Keratinocyte (primary cell): Measurements from ENCODE around the gene GRAP. TPM values are rescaled to one million over a fixed set of nuclear protein-coding genes. Genes with fewer than 3 reads are reported as not detected.

ENCODE experiments used
- DNase-seq: peaks from one replicate; pipeline ENCODE4 v3.0.0-alpha.2; 2011; ENCODE audit warnings: low read depth, missing footprints, low spot score
- FAIRE-seq: peaks from 2 replicates; lab custom pipeline; 2011; peaks lifted over from hg19 to GRCh38; lab: Jason Lieb, UNC
- H2AFZ ChIP-seq: 2 replicates; pipeline ENCODE4 v1.6.0; 2012; ENCODE audit warnings: low read length, control low read depth, inconsistent platforms; ENCODE audit not compliant: control insufficient read depth
- H3K27ac ChIP-seq: 2 replicates; pipeline ENCODE4 v1.5.1; 2011; ENCODE audit warnings: low read length; ENCODE audit not compliant: control insufficient read depth, insufficient read depth
- H3K27me3 ChIP-seq: 3 replicates; pipeline ENCODE4 v1.6.0; 2011; ENCODE audit warnings: low read length; ENCODE audit not compliant: control insufficient read depth, insufficient read depth; ENCODE audit errors: extremely low read depth
- H3K36me3 ChIP-seq, 2 experiments: 2 replicates in 1 of 2; 3 replicates in 1 of 2; pipeline ENCODE4 v1.5.1; 2011; ENCODE audit warnings: low read length in 2 of 2, mild to moderate bottlenecking in 1 of 2; ENCODE audit not compliant: control insufficient read depth in 2 of 2, insufficient read depth in 2 of 2; ENCODE audit errors: extremely low read depth in 1 of 2
- H3K4me1 ChIP-seq: 3 replicates; pipeline ENCODE4 v1.5.1; 2011; ENCODE audit warnings: low read length; ENCODE audit not compliant: control insufficient read depth, insufficient read depth; ENCODE audit errors: extremely low read depth
- H3K4me2 ChIP-seq: 3 replicates; pipeline ENCODE4 v1.6.0; 2011; ENCODE audit warnings: low read depth, low read length; ENCODE audit not compliant: control insufficient read depth, insufficient read depth; ENCODE audit errors: extremely low read depth
- H3K4me3 ChIP-seq, 3 experiments: fragments of 200-600 bp in 1 of 3; sonication (generic) in 1 of 3; 2 replicates in 2 of 3; 3 replicates in 1 of 3; pipeline ENCODE4 v1.5.1; 2011 to 2016; ENCODE audit warnings: low read length in 3 of 3, mild to moderate bottlenecking in 3 of 3, control low read depth in 2 of 3, inconsistent platforms in 1 of 3, low read depth in 1 of 3, mixed read lengths in 1 of 3, mixed run types in 1 of 3, moderate library complexity in 1 of 3; ENCODE audit not compliant: control insufficient read depth in 2 of 3, insufficient read depth in 2 of 3; ENCODE audit errors: extremely low read depth in 1 of 3
- H3K79me2 ChIP-seq: 2 replicates; pipeline ENCODE4 v1.6.0; 2012; ENCODE audit warnings: low read length; ENCODE audit not compliant: control insufficient read depth, insufficient read depth
- H3K9ac ChIP-seq: 3 replicates; pipeline ENCODE4 v1.6.0; 2011; ENCODE audit warnings: low read length; ENCODE audit not compliant: control insufficient read depth, insufficient read depth; ENCODE audit errors: extremely low read depth
- H3K9me1 ChIP-seq: 3 replicates; pipeline ENCODE4 v1.6.0; 2011; ENCODE audit warnings: low read length; ENCODE audit not compliant: control insufficient read depth, insufficient read depth; ENCODE audit errors: extremely low read depth
- H3K9me3 ChIP-seq: 2 replicates; pipeline ENCODE4 v1.5.1; 2012; ENCODE audit warnings: low read depth, low read length; ENCODE audit not compliant: control insufficient read depth
- H4K20me1 ChIP-seq: 3 replicates; pipeline ENCODE4 v1.6.0; 2011; ENCODE audit warnings: low read length; ENCODE audit not compliant: control insufficient read depth, insufficient read depth; ENCODE audit errors: extremely low read depth
- CTCF ChIP-seq, 3 experiments: IDR thresholded peaks in 1 of 3; conservative IDR thresholded peaks in 1 of 3; optimal IDR thresholded peaks in 1 of 3; 2 replicates in 2 of 3; 3 replicates in 1 of 3; pipeline versions ENCODE3 to v1.5.1; 2011; ENCODE audit warnings: low read length in 3 of 3, mild to moderate bottlenecking in 3 of 3, moderate library complexity in 2 of 3, control low read depth in 1 of 3, inconsistent platforms in 1 of 3; ENCODE audit not compliant: insufficient read depth in 2 of 3; ENCODE audit errors: extremely low read depth in 1 of 3
- EZH2 ChIP-seq: IDR thresholded peaks from one replicate; pipeline ENCODE4 v1.6.1; 2012; ENCODE audit warnings: inconsistent platforms, mild to moderate bottlenecking, low read length, moderate library complexity
- dilution Hi-C: fragments of 300-500 bp; cut with MboI; formaldehyde crosslinking; loops from one replicate; pipeline ENCODE4 v1.7.0; 2020; ENCODE audit warnings: low sequenced_read_pairs; ENCODE audit not compliant: extremely low pct_ligation_motif_present
- polyA plus RNA-seq, 5 experiments: library from polyadenylated mRNA; depleted of rRNA in 3 of 5; stranded (reverse) in 3 of 5; stranded (forward) in 1 of 5; unstranded in 1 of 5; fragments of >200 nt; gene quantifications; 1 replicate in 1 of 5; 2 replicates in 3 of 5; 3 replicates in 1 of 5; pipeline versions ENCODE4 v1.2.1 to v1.2.3, GENCODE V29; 2011 to 2012; ENCODE audit warnings: missing spikeins in 2 of 5, low read depth in 1 of 5, low replicate concordance in 1 of 5

Gene GRAP
- polyA plus RNA-seq, 1 donor (not counting 4 experiments of a cell fraction or from before 2014, with no cell fraction given) = 0.03 TPM

GRCh38 chr17:19013226-19013625 is 33.5 kb downstream of the GRAP start:
- Histone ChIP-seq H3K27me3 (no peaks in the 10 kb centered on the region), H3K4me2 (no peak overlapping the region), H3K36me3 (no peaks in the 10 kb centered on the region), H3K27ac (no peak overlapping the region), H4K20me1 (no peaks in the 10 kb centered on the region), H3K79me2 (no peaks in the 10 kb centered on the region), H2AFZ (no peak overlapping the region), H3K9me1 (no peaks in the 10 kb centered on the region), H3K9ac (no peak overlapping the region), H3K4me3 (no peak overlapping the region), H3K4me1 (peaks cover 40% of the 10 kb centered on the region), H3K9me3 (no peaks in the 10 kb centered on the region)
- dilution Hi-C loops = no loop called here
- DNase-seq (no peak), FAIRE-seq (no peak)
- TF ChIP-seq EZH2 (no peak), CTCF (optimal IDR thresholded peaks at IDR 0.05 in 1 of 3, IDR thresholded peaks at IDR 0.05 in 1 of 3, conservative IDR thresholded peaks at IDR 0.05 in 1 of 3; ENCODE audit: extremely low read depth in 1 of 3, insufficient read depth in 2 of 3, low read length in 3 of 3) (no peak)

- TF ChIP-seq EZH2 = no peak
- TF ChIP-seq CTCF (optimal IDR thresholded peaks at IDR 0.05 in 1 of 3, IDR thresholded peaks at IDR 0.05 in 1 of 3, conservative IDR thresholded peaks at IDR 0.05 in 1 of 3; ENCODE audit: extremely low read depth in 1 of 3, insufficient read depth in 2 of 3, low read length in 3 of 3) = no peak
- Histone ChIP-seq H3K27ac (no peak overlapping the region), H3K9me1 (no peaks in the 10 kb centered on the region), H3K4me2 (no peak overlapping the region), H3K27me3 (no peaks in the 10 kb centered on the region), H3K36me3 (no peaks in the 10 kb centered on the region), H3K9me3 (no peaks in the 10 kb centered on the region), H4K20me1 (no peaks in the 10 kb centered on the region), H3K4me1 (peaks cover 40% of the 10 kb centered on the region), H3K4me3 (no peak overlapping the region), H3K79me2 (no peaks in the 10 kb centered on the region), H3K9ac (no peak overlapping the region), H2AFZ (no peak overlapping the region)
- FAIRE-seq (no peak), DNase-seq (no peak)
- dilution Hi-C loops = no loop called here
Observed at GRCh38 chr17:19012171-19013080, 34.3 kb downstream of the GRAP start.
